ENCODE results near the gene ADGRB3.

DNA sequence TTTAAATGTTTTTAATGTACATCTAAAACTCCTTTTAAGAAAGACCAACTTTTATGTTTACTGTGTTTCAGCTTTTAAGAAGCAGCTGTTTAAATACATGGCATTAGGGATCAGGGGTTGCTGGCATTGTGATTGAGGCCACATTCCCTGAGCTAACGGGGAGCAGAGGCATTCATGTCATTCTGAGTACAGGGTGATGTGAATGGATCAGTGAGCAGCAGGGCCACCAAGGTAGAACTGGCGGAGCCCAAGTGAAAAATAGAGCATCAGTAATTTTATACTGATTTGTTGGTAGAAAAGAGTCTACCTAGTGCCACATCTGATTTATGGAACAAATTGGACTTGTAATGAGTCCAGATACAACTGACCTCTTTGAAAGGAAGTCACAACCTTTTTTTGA, 467.3 kb downstream of the ADGRB3 start:
- TF ChIP-seq, protein P1, sequence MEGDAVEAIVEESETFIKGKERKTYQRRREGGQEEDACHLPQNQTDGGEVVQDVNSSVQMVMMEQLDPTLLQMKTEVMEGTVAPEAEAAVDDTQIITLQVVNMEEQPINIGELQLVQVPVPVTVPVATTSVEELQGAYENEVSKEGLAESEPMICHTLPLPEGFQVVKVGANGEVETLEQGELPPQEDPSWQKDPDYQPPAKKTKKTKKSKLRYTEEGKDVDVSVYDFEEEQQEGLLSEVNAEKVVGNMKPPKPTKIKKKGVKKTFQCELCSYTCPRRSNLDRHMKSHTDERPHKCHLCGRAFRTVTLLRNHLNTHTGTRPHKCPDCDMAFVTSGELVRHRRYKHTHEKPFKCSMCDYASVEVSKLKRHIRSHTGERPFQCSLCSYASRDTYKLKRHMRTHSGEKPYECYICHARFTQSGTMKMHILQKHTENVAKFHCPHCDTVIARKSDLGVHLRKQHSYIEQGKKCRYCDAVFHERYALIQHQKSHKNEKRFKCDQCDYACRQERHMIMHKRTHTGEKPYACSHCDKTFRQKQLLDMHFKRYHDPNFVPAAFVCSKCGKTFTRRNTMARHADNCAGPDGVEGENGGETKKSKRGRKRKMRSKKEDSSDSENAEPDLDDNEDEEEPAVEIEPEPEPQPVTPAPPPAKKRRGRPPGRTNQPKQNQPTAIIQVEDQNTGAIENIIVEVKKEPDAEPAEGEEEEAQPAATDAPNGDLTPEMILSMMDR (IDR thresholded peaks at IDR 0.05), result no peak
- TF ChIP-seq POLR2A (IDR thresholded peaks at IDR 0.05) (no peak), POLR2AphosphoS5 (IDR thresholded peaks at IDR 0.05; ENCODE audit: insufficient read depth in 1 of 2, low read depth in 1 of 2) (no peak)
